ENCODE data around the gene NUP214.
"Not testable (repeated sequence)": the region's sequence is repeated elsewhere in the genome, so short reads cannot be mapped to it uniquely, and the experiment has no call there.

- TF ChIP-seq CTCF, POLR2A (IDR thresholded peaks at IDR 0.05): not testable (repeated sequence)
Observed at GRCh38 chr9:131263033-131263343, 137.6 kb downstream of the NUP214 start.
